Measurements from ENCODE around the gene FHL5. TPM values are rescaled to one million over a fixed set of nuclear protein-coding genes. Genes with fewer than 3 reads are reported as not detected.

FHL5 gene
- total RNA-seq, 1 experiment from 2014 or later: not detected

- no peaks in the 10 kb centered on the region for H3K4me1 Mint-ChIP-seq
- no peaks in the 10 kb centered on the region for H3K27me3 ChIP-seq (ENCODE audit: insufficient read depth, low read length)
- no CpG with 5 or more reads among the region's 1 CpG for WGBS (ENCODE audit: extremely low coverage, insufficient read length, low lambda C conversion rate)
- no peaks in the 10 kb centered on the region for H3K4me1 ChIP-seq (ENCODE audit: insufficient read depth, low read length)
- no peak overlapping the region for H3K23ac ChIP-seq (ENCODE audit: insufficient read length, low read depth, low read length)
- no peak for TF ChIP-seq CTCF (conservative IDR thresholded peaks at IDR 0.05)
- H4K20me1 ChIP-seq (ENCODE audit: control insufficient read depth, insufficient read depth, insufficient read length): no peaks in the 10 kb centered on the region
- no peak overlapping the region for H4K5ac ChIP-seq (ENCODE audit: insufficient read length, low read depth, low read length)
- no peak overlapping the region for H2BK20ac ChIP-seq (ENCODE audit: low read depth, low read length, poor library complexity, severe bottlenecking)
- no peak overlapping the region for H2BK5ac ChIP-seq (ENCODE audit: insufficient read length, low read length)
- H2BK15ac ChIP-seq (ENCODE audit: low read depth, low read length): no peak overlapping the region
- no peak overlapping the region for H3K4ac ChIP-seq (ENCODE audit: low read depth, low read length)
- no peak for DNase-seq
- H3K18ac ChIP-seq (ENCODE audit: insufficient read length, low read depth, low read length): no peak overlapping the region
- no peaks in the 10 kb centered on the region for H3K27me3 Mint-ChIP-seq (ENCODE audit: low read depth)
- H3K9me3 ChIP-seq (ENCODE audit: control insufficient read depth, low read depth, low read length): no peaks in the 10 kb centered on the region
- no peak overlapping the region for H2BK12ac ChIP-seq (ENCODE audit: insufficient read length, low read depth, low read length)
- no peaks in the 10 kb centered on the region for H3K79me1 ChIP-seq (ENCODE audit: insufficient read depth, low read depth, low read length, poor library complexity, severe bottlenecking)
- H3K56ac ChIP-seq (ENCODE audit: insufficient read length, low read depth, low read length): no peak overlapping the region
- no peak overlapping the region for H2AFZ ChIP-seq (ENCODE audit: low read length)
- H3K14ac ChIP-seq (ENCODE audit: insufficient read depth, low read length): no peak overlapping the region
- H4K8ac ChIP-seq (replicated peaks; ENCODE audit: insufficient read length, low read depth, low read length): no peak overlapping the region
- no peak overlapping the region for H3K9ac ChIP-seq (ENCODE audit: extremely low read depth, insufficient read length, low read length)
- H4K91ac ChIP-seq (ENCODE audit: insufficient read length, low read depth, low read length): no peak overlapping the region
- no peaks in the 10 kb centered on the region for H3K9me3 Mint-ChIP-seq
- H3T11ph ChIP-seq (ENCODE audit: low read length): no peak overlapping the region
- H3K4me2 ChIP-seq (ENCODE audit: insufficient read depth, insufficient read length, low read length): no peak overlapping the region
- no peak overlapping the region for H2BK120ac ChIP-seq (ENCODE audit: low read depth, low read length, poor library complexity, severe bottlenecking)
- no peak overlapping the region for H3K27ac ChIP-seq (ENCODE audit: insufficient read length, low read depth, low read length)
- no peaks in the 10 kb centered on the region for H3K23me2 ChIP-seq (ENCODE audit: insufficient read length, low read depth, low read length, poor library complexity, severe bottlenecking)
- no peak overlapping the region for H3K4me3 Mint-ChIP-seq
- H2AK5ac ChIP-seq (ENCODE audit: insufficient read length, low read length): no peak overlapping the region
- no peaks in the 10 kb centered on the region for H3K79me2 ChIP-seq (ENCODE audit: insufficient read depth, low read length)
- no peaks in the 10 kb centered on the region for H3K36me3 Mint-ChIP-seq (ENCODE audit: insufficient read depth in 1 of 3, low read depth in 3 of 3)
- no peak overlapping the region for H3K27ac Mint-ChIP-seq
Observed at GRCh38 chr6:96651816-96652215, 88.9 kb downstream of the FHL5 start.

Measured in H9 (cell line).